ENCODE measurements around the gene USF2. TPM values are rescaled to one million over a fixed set of nuclear protein-coding genes. Genes with fewer than 3 reads are reported as not detected.

Gene USF2
- total and polyA plus RNA-seq, 2 of the 8 experiments (the other 6 are each of a cell fraction or from before 2014, with no cell fraction given) = 74.1 to 109 TPM

DNA sequence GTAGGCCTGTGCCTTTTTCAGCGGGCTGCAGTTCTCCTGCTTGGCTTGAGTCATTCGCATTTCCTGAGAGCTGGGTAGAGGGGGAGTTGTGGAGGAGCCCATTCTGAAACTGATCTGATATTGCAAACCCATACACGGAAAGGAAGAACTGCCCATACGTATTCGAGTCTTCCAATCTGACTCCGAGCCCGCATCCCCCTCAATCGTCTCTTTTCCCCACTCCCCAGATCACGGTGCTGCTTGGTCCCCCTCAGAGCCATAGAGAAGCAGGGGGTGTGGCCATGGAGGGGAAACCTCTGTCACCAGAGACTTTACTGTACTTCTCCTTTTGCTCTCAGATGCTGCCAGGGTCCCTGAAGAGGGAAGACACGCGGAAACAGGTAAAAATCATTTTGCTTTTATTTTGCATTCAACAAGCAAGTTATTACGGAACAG lies 60.1 kb downstream of the USF2 start, which contains the start of gene CD22 (continued):
- TF ChIP-seq SP1 (IDR thresholded peaks at IDR 0.05; ENCODE audit: low read depth, low read length) = no peak
- TF ChIP-seq TEAD4 (IDR thresholded peaks at IDR 0.05; ENCODE audit: low read depth, low read length) = no peak

Data from H1 (cell line).